ENCODE measurements around the gene CD164. TPM values are rescaled to one million over a fixed set of nuclear protein-coding genes. Genes with fewer than 3 reads are reported as not detected.

The CD164 gene
- total and polyA plus RNA-seq, 2 experiments from 2014 or later: 105 to 181 TPM

- Histone ChIP-seq H3K4me3 (no peak overlapping the region), H3K36me3 (no peaks in the 10 kb centered on the region), H3K27me3 (no peaks in the 10 kb centered on the region), H3K4me1 (ENCODE audit: low read depth) (no peaks in the 10 kb centered on the region), H3K9me3 (ENCODE audit: low read depth) (no peaks in the 10 kb centered on the region), H3K27ac (no peak overlapping the region)
- no peak for DNase-seq (ENCODE audit: low read depth in 1 of 2, low spot score in 1 of 2)
- TF ChIP-seq CTCF (IDR thresholded peaks at IDR 0.05; ENCODE audit: low read depth, low read length): no peak
Measured at GRCh38 chr6:109396046-109396718, 13.9 kb upstream of the CD164 start.

- H3K4me1 ChIP-seq (ENCODE audit: low read depth): peaks cover 9% of the 10 kb centered on the region
Measured at GRCh38 chr6:109393886-109394281, 11.6 kb upstream of the CD164 start.

GRCh38 chr6:109393157-109393885 lies 11.1 kb upstream of the CD164 start:
- no peak for TF ChIP-seq CTCF (IDR thresholded peaks at IDR 0.05; ENCODE audit: low read depth, low read length)
- H3K36me3 ChIP-seq: no peaks in the 10 kb centered on the region
- H3K27ac ChIP-seq: no peak overlapping the region
- no peak for DNase-seq (ENCODE audit: low read depth in 1 of 2, low spot score in 1 of 2)
- no peaks in the 10 kb centered on the region for H3K9me3 ChIP-seq (ENCODE audit: low read depth)
- H3K27me3 ChIP-seq: no peaks in the 10 kb centered on the region
- no peak overlapping the region for H3K4me3 ChIP-seq
- H3K4me1 ChIP-seq (ENCODE audit: low read depth): peaks cover 9% of the 10 kb centered on the region

More at GRCh38 chr6:109393886-109394281, 11.6 kb upstream of the CD164 start:
- Histone ChIP-seq H3K4me3 (no peak overlapping the region), H3K9me3 (ENCODE audit: low read depth) (no peaks in the 10 kb centered on the region), H3K36me3 (no peaks in the 10 kb centered on the region), H3K27me3 (no peaks in the 10 kb centered on the region), H3K27ac (no peak overlapping the region)
- TF ChIP-seq CTCF (IDR thresholded peaks at IDR 0.05; ENCODE audit: low read depth, low read length): no peak
- DNase-seq (ENCODE audit: low read depth in 1 of 2, low spot score in 1 of 2): no peak

- DNase-seq (ENCODE audit: low read depth in 1 of 2, low spot score in 1 of 2): peak in 1 of 2 donors; percentile 53
- Histone ChIP-seq H3K9me3 (ENCODE audit: low read depth) (no peaks in the 10 kb centered on the region), H3K27me3 (no peaks in the 10 kb centered on the region), H3K4me1 (ENCODE audit: low read depth) (peaks cover 10% of the 10 kb centered on the region), H3K4me3 (no peak overlapping the region), H3K27ac (no peak overlapping the region), H3K36me3 (no peaks in the 10 kb centered on the region)
- no peak for TF ChIP-seq CTCF (IDR thresholded peaks at IDR 0.05; ENCODE audit: low read depth, low read length)
Measured at GRCh38 chr6:109389650-109390274, 7.5 kb upstream of the CD164 start.

- no peak for DNase-seq (ENCODE audit: low read depth in 1 of 2, low spot score in 1 of 2)
- no peak for TF ChIP-seq CTCF (IDR thresholded peaks at IDR 0.05; ENCODE audit: low read depth, low read length)
- H3K9me3 ChIP-seq (ENCODE audit: low read depth): no peaks in the 10 kb centered on the region
- H3K4me3 ChIP-seq: no peak overlapping the region
- H3K4me1 ChIP-seq (ENCODE audit: low read depth): peaks cover 21% of the 10 kb centered on the region
- no peak overlapping the region for H3K27ac ChIP-seq
- no peaks in the 10 kb centered on the region for H3K36me3 ChIP-seq
- no peaks in the 10 kb centered on the region for H3K27me3 ChIP-seq
Measured at GRCh38 chr6:109388265-109388664, 6.0 kb upstream of the CD164 start.
